ENCODE measurements around the gene TMEM139. TPM values are rescaled to one million over a fixed set of nuclear protein-coding genes. Genes with fewer than 3 reads are reported as not detected.

Gene TMEM139
- total and polyA plus RNA-seq, 10 of the 15 experiments (the other 5 are each of a cell fraction or from before 2014, with no cell fraction given): 0.31 TPM; not detected in 9

DNA sequence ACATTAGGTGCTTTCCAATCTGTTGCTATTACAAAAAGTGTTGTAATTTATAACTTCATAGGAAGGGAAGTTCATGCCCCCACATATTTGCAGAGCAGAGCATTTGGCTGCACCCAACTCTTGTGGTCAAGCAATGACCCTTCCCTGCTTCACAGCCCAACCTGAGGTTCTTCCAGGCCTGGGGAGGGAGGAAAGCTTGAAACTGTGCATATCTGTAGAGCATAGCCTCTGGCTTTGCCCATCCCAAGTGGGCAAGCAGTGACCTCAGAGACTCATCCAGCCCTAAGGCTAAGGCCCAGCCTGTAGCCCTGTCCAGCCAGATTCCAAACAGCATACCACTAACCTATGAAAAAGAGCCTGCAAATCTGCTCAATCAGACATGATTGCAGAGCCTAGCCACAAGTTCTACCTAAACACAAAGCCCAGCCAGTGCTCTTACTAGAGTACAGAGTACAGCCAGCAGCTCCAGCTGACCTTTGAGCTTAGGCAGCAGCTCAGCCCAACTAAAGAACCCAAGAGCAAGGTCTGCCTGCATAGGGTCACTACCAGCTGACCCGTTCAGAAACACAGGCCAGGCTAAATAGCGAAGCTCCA lies 35.9 kb upstream of the TMEM139 start (continued):
- TF ChIP-seq EGR1 (IDR thresholded peaks at IDR 0.05; ENCODE audit: borderline replicate concordance in 1 of 2, low read depth in 2 of 2, low read length in 2 of 2): no peak
- TF ChIP-seq, protein P1, sequence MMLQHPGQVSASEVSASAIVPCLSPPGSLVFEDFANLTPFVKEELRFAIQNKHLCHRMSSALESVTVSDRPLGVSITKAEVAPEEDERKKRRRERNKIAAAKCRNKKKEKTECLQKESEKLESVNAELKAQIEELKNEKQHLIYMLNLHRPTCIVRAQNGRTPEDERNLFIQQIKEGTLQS (IDR thresholded peaks at IDR 0.05; ENCODE audit: borderline replicate concordance, extremely low read depth, low read depth, low read length): no peak
- TF ChIP-seq, protein P2, sequence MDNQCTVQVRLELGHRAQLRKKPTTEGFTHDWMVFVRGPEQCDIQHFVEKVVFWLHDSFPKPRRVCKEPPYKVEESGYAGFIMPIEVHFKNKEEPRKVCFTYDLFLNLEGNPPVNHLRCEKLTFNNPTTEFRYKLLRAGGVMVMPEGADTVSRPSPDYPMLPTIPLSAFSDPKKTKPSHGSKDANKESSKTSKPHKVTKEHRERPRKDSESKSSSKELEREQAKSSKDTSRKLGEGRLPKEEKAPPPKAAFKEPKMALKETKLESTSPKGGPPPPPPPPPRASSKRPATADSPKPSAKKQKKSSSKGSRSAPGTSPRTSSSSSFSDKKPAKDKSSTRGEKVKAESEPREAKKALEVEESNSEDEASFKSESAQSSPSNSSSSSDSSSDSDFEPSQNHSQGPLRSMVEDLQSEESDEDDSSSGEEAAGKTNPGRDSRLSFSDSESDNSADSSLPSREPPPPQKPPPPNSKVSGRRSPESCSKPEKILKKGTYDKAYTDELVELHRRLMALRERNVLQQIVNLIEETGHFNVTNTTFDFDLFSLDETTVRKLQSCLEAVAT (IDR thresholded peaks at IDR 0.05): no peak
- TF ChIP-seq, protein P3, sequence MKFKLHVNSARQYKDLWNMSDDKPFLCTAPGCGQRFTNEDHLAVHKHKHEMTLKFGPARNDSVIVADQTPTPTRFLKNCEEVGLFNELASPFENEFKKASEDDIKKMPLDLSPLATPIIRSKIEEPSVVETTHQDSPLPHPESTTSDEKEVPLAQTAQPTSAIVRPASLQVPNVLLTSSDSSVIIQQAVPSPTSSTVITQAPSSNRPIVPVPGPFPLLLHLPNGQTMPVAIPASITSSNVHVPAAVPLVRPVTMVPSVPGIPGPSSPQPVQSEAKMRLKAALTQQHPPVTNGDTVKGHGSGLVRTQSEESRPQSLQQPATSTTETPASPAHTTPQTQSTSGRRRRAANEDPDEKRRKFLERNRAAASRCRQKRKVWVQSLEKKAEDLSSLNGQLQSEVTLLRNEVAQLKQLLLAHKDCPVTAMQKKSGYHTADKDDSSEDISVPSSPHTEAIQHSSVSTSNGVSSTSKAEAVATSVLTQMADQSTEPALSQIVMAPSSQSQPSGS (IDR thresholded peaks at IDR 0.05; ENCODE audit: low read length): no peak
- no peak for TF ChIP-seq SIX5 (IDR thresholded peaks at IDR 0.05; ENCODE audit: low read depth, low read length, severe bottlenecking)
- no peak for TF ChIP-seq JUND (IDR thresholded peaks at IDR 0.05; ENCODE audit: low read depth, low read length)
- no peak for TF ChIP-seq HDGF (IDR thresholded peaks at IDR 0.05)

DNA sequence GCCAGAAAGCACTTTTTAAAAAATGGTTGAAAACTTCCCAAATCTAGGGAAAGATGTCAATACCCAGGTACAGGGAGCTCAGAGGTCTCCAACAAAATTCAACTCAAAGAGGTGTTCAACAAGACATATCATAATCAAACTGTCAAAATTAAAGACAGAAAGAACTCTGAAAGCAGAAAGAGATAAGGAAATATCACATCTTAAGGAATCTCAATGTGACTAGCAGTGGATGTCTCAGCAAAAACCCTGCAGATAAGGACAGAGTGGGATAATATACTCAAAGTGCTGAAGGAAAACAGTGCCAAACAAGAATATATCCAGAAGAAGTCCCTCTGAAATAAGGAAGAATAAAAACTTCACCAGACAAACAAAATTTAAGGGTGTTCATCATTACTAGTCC lies 34.6 kb upstream of the TMEM139 start:
- no TSS peak for BruUV-seq (replicated peaks)
- DNase-seq (ENCODE audit: low read depth, low spot score): no peak
- H3K9me3 ChIP-seq (replicated peaks; ENCODE audit: control insufficient read depth, insufficient read depth, low read length): no peaks in the 10 kb centered on the region; the same call in 2 of the 3 replicates
- POLR2A ChIA-PET: no interaction called here
- RAD21 ChIA-PET (ENCODE audit: unreplicated experiment): interaction anchor here (1.7 kb wide), 1 partner anchor 10 kb away, joined by 6 read pairs; no protein-coding TSS in a partner anchor
- no peak for ATAC-seq
- in situ Hi-C loops (cut with MboI) (no loop called here), intact Hi-C loops (cut with micrococcal nuclease; ENCODE audit: unreplicated experiment) (no loop called here)
- H3K4me1 ChIP-seq (ENCODE audit: control insufficient read depth, insufficient read depth, low read length): no peaks in the 10 kb centered on the region
- FAIRE-seq: no peak
- H3K9ac ChIP-seq (ENCODE audit: control insufficient read depth, insufficient read depth, low read length): no peak overlapping the region
- H3K27me3 ChIP-seq (replicated peaks in 1 of 2; ENCODE audit: control insufficient read depth in 2 of 2, insufficient read depth in 2 of 2, low read length in 1 of 2): no peaks in the 10 kb centered on the region
- H3K4me3 ChIP-seq: no peak overlapping the region
- no peak overlapping the region for H3K4me2 ChIP-seq (ENCODE audit: control insufficient read depth, insufficient read depth)
- H4K20me1 ChIP-seq (ENCODE audit: control insufficient read depth, insufficient read depth): no peaks in the 10 kb centered on the region
- SMC1A ChIA-PET (ENCODE audit: uncharacterized antibody, unreplicated experiment): interaction anchor here (0.9 to 2.7 kb wide), 6 partner anchors 8 to 87 kb away, joined by 3 to 16 read pairs (median 4); no protein-coding TSS in a partner anchor
- H3K36me3 ChIP-seq (ENCODE audit: control insufficient read depth in 2 of 2, insufficient read depth in 2 of 2, low read length in 1 of 2): no peaks in the 10 kb centered on the region
- H3K79me2 ChIP-seq (ENCODE audit: control insufficient read depth, insufficient read depth, low read length): no peaks in the 10 kb centered on the region
- H3K27ac ChIP-seq (ENCODE audit: control insufficient read depth, insufficient read depth): no peak overlapping the region
- H2AFZ ChIP-seq (ENCODE audit: control insufficient read depth, low read depth, low read length): no peak overlapping the region
- CTCF ChIA-PET: interaction anchor here (1.4 to 9.4 kb wide), 3 partner anchors 10 to 55 kb away, joined by 3 to 66 read pairs (median 7); partner anchors contain the start of gene GSTK1
- TF ChIP-seq BACH1 (IDR thresholded peaks at IDR 0.05; ENCODE audit: borderline replicate concordance): no peak
- no peak for TF ChIP-seq CBFB (IDR thresholded peaks at IDR 0.05; ENCODE audit: low read depth)
- TF ChIP-seq DPF2 (IDR thresholded peaks at IDR 0.05): no peak
- TF ChIP-seq BHLHE40 (IDR thresholded peaks at IDR 0.05; ENCODE audit: borderline replicate concordance in 1 of 2, low read depth in 2 of 2, low read length in 1 of 2): no peak
- TF ChIP-seq ZNF274 (IDR thresholded peaks at IDR 0.05; ENCODE audit: insufficient read depth, insufficient read length): no peak
- no peak for TF ChIP-seq POLR2AphosphoS2 (IDR thresholded peaks at IDR 0.05; ENCODE audit: low read depth, low read length)
- no peak for TF ChIP-seq NR2C1 (IDR thresholded peaks at IDR 0.05)
- TF ChIP-seq RELA (IDR thresholded peaks at IDR 0.05; ENCODE audit: borderline replicate concordance, partially characterized antibody): no peak
- TF ChIP-seq, protein P4, sequence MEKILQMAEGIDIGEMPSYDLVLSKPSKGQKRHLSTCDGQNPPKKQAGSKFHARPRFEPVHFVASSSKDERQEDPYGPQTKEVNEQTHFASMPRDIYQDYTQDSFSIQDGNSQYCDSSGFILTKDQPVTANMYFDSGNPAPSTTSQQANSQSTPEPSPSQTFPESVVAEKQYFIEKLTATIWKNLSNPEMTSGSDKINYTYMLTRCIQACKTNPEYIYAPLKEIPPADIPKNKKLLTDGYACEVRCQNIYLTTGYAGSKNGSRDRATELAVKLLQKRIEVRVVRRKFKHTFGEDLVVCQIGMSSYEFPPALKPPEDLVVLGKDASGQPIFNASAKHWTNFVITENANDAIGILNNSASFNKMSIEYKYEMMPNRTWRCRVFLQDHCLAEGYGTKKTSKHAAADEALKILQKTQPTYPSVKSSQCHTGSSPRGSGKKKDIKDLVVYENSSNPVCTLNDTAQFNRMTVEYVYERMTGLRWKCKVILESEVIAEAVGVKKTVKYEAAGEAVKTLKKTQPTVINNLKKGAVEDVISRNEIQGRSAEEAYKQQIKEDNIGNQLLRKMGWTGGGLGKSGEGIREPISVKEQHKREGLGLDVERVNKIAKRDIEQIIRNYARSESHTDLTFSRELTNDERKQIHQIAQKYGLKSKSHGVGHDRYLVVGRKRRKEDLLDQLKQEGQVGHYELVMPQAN (conservative IDR thresholded peaks at IDR 0.05): no peak
- no peak for TF ChIP-seq EZH2 (IDR thresholded peaks at IDR 0.05; ENCODE audit: borderline replicate concordance, control insufficient read depth, low read depth, low read length)
- TF ChIP-seq MEF2A (IDR thresholded peaks at IDR 0.05; ENCODE audit: insufficient read depth, low read depth, low read length): no peak
- TF ChIP-seq TCF12 (IDR thresholded peaks at IDR 0.05; ENCODE audit: low read depth, low read length): no peak

Measured in GM12878 (cell line).